NCI-H748 (cell line): ENCODE measurements around the gene SAP30BP.

Experiments used
- DNase-seq: peaks from one replicate; lab custom pipeline; 2025; ENCODE audit not compliant: unreplicated experiment; lab: John Stamatoyannopoulos, UW

The SAP30BP gene

DNA sequence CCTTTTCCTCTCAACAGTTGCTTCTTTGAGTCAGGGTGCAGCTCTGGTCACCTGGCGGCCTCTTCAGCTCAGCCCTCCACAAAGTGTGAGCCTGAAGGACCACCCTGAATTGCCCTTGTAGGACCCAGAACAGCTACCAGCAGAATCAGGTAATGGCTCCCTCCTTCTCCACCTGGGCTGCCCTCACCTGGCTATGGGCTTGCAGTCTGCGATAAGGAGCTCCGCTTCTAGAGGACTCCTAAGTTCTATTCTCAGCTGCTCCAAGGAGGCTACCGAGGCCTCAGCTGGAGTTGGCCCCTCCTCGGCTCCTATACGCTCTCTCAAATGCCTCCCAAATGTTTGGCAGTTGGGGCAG, 20.5 kb upstream of the SAP30BP start:
- DNase-seq, result no peak

- DNase-seq, result no peak
Measured at GRCh38 chr17:75647061-75647460, 20.1 kb upstream of the SAP30BP start.

DNA sequence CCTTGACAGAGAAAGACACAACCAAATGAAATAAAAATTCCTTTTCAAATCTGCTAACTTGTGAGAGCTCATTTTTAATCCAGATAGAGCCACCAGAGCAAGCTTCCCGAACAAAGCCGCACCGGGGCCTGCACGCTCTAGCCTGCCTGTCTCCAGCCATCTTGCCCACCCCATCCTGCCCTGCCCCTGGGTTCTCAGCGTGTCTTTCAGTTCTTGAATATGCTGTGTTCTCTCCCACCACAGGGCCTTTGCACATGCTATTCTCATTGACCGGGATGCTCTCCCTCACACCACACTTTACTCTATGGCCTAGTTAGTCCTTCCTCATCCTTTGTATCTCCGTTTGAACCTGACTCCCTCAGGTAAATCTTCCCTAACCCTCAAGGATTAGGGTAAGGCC, 19.2 kb upstream of the SAP30BP start:
- no peak for DNase-seq

GRCh38 chr17:75649687-75650086, 17.5 kb upstream of the SAP30BP start:
- no peak for DNase-seq

- DNase-seq, result no peak
Measured at GRCh38 chr17:75650874-75651273, 16.3 kb upstream of the SAP30BP start.

DNA sequence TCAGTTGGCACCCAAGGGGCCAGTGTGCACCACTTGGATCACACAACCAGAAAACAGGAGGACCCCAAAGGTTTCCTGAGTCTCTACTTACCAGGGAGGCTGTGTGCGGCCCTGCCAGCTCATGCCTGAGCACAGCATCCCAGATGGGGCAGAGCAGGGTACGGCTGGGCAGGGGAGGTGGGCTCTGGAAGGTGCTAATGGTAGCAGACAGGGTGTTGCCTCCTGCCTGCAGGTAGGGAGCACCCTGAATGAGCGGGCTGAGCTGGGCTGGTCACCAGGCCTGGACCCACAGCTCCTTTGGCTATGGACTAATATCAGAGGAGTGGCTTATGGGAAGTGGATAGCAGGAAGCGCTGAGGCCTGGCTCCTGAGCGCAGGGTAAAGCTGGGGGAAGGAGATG, 14.8 kb upstream of the SAP30BP start:
- no peak for DNase-seq

GRCh38 chr17:75652934-75653549, 14.1 kb upstream of the SAP30BP start:
- DNase-seq, result peak; percentile 9

DNA sequence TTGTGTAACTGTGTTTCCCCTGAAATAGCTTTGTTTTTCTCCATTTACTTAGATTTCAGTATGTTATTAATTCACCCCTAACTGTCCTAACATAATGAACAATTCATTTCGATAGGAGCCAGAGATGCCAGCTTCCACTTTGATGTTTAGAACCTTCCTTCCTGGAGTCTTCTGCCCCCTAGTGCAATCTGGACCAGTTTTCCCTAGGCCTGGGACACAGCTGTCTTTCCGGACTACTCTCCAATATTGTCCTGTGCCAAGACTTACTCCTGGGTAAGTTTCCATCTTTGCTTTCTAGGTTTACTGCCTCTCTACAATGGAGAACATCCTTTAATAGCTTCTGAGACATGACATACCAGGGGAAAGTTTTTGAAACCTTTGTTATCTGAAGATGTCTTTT, 13.0 kb upstream of the SAP30BP start:
- DNase-seq, result no peak

DNA sequence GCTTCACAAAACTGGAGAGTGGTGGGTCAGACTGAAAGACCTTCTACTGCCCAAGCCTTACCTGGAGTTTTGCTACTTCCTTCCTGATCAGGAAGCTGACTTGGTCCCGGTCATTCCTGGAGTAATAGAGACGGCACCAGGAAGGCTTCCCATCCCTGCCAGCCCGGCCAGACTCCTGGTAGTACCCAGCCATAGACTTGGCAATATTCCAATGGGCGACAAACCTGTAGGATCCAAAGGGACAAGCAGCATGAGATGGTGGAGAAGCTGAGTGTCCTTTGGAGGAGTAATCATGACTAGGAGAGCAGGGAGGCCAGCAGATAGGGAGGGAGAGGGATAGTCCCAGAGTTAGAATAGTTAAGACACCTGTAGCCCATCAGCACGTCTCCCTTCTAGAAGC, 8.9 kb upstream of the SAP30BP start:
- DNase-seq, result no peak

GRCh38 chr17:75661531-75661930, 5.6 kb upstream of the SAP30BP start:
- no peak for DNase-seq

DNA sequence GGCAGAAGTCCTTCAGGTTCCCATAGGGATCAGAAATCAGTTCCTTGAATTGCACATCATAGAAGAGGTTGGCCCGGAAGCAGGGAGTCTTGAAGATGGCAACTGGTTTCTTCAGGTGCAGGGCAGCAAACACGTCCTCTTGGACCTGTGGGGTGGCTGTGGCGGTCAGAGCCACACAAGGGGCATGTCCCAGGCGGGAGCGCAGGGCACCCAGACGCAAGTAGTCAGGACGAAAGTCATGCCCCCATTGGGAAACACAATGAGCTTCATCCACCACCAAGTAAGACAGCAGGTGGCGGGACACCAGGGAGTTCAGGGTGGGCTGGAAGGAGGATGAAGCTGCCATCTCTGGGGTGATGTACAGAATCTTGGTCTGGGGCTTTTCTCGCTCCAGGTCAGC, 4.6 kb upstream of the SAP30BP start:
- DNase-seq, result no peak

DNA sequence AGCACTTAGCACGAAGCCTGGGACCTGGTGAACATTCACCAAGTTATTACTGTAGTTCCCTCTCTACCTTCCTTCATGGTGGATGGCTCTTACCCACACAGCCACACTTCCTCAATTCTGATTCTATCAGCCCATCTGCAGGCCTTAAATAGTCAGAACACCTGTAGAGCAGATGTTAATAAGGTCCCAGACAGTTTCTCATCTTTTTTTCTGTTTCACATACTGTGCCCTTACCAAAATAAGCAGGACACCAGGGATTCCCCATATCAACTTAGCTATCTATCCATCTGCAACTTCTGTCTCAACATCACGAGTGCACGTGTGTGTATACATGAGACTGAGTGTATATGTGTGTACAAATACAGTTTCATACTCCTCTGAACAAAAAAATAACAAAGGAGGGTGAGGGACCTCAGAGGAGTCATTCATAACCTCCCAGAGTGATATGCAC, 3.0 kb upstream of the SAP30BP start:
- DNase-seq, result no peak

DNA sequence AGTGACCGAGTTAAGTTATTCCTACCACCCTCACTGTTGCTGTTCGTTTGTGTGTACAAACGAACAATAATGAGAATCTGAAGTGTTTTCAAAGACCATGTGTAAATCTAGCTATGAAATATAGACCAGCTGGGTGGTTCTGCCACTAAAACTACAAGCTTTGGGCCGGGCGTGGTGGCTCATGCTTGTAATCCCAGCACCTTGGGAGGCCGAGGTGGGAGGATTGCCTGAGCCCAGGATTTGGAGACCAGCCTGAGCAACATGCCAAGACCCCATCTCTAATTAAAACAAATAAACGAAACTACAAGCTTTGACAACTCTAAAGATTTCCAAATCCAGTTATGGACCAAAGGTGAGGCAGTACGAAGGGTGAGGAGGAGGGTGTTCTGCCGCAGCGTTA, 1.2 kb upstream of the SAP30BP start:
- DNase-seq, result no peak

GRCh38 chr17:75667825-75668224, 687 bp downstream of the SAP30BP start:
- no peak for DNase-seq

GRCh38 chr17:75668489-75668888, 1.4 kb downstream of the SAP30BP start:
- DNase-seq, result no peak

GRCh38 chr17:75670868-75671267, 3.7 kb downstream of the SAP30BP start:
- DNase-seq, result no peak

- DNase-seq, result no peak
Measured at GRCh38 chr17:75672011-75672410, 4.9 kb downstream of the SAP30BP start.

GRCh38 chr17:75673487-75673886, 6.3 kb downstream of the SAP30BP start:
- DNase-seq, result no peak

DNA sequence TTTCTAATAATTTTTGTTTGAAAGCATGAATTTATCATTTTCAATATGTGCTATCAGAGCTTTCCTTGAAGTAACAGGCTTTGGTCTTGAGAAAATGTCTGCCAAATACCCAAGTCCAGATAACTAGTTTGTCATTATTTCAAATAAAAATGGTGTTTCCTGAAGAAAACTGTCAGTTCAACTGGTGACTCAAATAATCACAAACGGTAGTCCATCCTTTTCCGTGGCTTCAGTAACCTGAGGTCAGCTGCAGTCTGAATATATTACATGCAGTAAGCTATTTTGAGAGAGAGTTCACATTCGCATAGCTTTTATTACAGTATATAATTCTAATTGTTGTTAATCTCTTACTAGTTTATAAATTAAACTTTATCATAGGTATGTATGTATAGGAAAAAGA, 9.3 kb downstream of the SAP30BP start:
- DNase-seq, result no peak

DNA sequence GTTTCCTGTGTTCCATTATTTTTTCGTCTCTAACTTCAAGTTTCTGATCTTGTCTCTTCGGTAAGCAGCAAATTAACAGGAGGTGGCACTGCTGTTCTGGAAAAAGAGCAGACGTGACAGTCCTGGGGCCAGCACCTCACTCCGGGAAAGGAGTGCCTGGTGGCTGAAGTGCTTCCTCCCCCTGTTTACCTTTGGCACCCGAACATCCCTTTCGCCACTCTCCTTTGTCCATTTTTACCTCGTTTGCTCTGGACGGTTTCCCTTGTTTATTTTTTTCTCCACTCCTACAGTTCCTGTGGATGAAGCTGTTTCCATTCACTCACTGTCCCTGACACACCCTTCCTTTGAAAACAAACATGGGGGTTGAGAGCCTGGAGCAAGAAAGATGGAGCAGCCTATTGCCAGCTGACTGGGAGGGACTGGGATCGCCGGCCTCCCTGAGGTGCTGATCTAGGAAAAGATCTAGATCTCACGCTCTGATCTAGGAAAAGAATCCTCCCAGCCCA, 12.6 kb downstream of the SAP30BP start:
- peak; percentile 18 for DNase-seq

DNA sequence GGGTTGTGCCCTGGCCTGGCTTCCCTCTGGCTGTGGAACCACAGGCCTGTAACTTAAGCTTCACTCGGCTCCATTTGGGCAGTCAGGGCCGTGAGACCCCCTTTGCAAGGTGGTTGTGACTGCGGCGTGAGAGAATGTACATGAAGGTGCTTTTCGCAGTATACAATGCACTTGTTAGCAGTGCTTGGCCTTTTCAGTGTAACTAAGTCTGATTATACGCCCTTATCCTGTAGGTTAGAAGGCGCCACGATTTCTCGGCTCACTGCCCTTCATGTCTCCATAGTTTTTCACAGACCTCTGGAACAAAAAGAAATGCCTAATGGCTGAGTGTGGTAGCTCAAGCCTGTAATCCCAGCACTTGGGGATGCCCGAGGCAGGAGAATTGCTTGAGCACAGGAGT, 13.3 kb downstream of the SAP30BP start:
- no peak for DNase-seq

- no peak for DNase-seq
Measured at GRCh38 chr17:75681289-75681688, 14.2 kb downstream of the SAP30BP start.

GRCh38 chr17:75683583-75683982, 16.4 kb downstream of the SAP30BP start:
- no peak for DNase-seq
